NCI-H146 (cell line): Measurements from ENCODE around the gene SLC46A2.

Experiments used
- DNase-seq: peaks from one replicate; lab custom pipeline; 2025; lab: John Stamatoyannopoulos, UW

The SLC46A2 gene

GRCh38 chr9:112890106-112891081, at the start of gene SLC46A2:
Gene SLC46A2 (minus strand): TSS chr9:112890876. CDS start chr9:112890681, 195 bp downstream.
- DNase-seq, result no peak

GRCh38 chr9:112939418-112939817, 48.7 kb upstream of the SLC46A2 start:
- no peak for DNase-seq

- no peak for DNase-seq
Observed at GRCh38 chr9:112933696-112934095, 43.0 kb upstream of the SLC46A2 start.

- DNase-seq, result peak; percentile 42
Observed at GRCh38 chr9:112925058-112925641, 34.5 kb upstream of the SLC46A2 start.

GRCh38 chr9:112921549-112921948, 30.9 kb upstream of the SLC46A2 start:
- DNase-seq, result peak; percentile 2

GRCh38 chr9:112917987-112918362, 27.3 kb upstream of the SLC46A2 start:
- no peak for DNase-seq

GRCh38 chr9:112917047-112917986, 26.6 kb upstream of the SLC46A2 start:
- DNase-seq, result no peak

GRCh38 chr9:112914524-112914923, 23.8 kb upstream of the SLC46A2 start:
- no peak for DNase-seq

GRCh38 chr9:112913326-112913725, 22.6 kb upstream of the SLC46A2 start:
- no peak for DNase-seq

- DNase-seq, result no peak
Observed at GRCh38 chr9:112912636-112913035, 22.0 kb upstream of the SLC46A2 start.

GRCh38 chr9:112911736-112912135, 21.1 kb upstream of the SLC46A2 start:
- DNase-seq, result no peak

- DNase-seq, result no peak
Observed at GRCh38 chr9:112905084-112905483, 14.4 kb upstream of the SLC46A2 start.

- DNase-seq, result no peak
Observed at GRCh38 chr9:112900901-112901300, 10.2 kb upstream of the SLC46A2 start.

GRCh38 chr9:112900488-112900887, 9.8 kb upstream of the SLC46A2 start:
- no peak for DNase-seq

GRCh38 chr9:112898872-112899311, 8.2 kb upstream of the SLC46A2 start:
- no peak for DNase-seq

- DNase-seq, result no peak
Observed at GRCh38 chr9:112896131-112896530, 5.5 kb upstream of the SLC46A2 start.

- no peak for DNase-seq
Observed at GRCh38 chr9:112894699-112895098, 4.0 kb upstream of the SLC46A2 start.

- DNase-seq, result no peak
Observed at GRCh38 chr9:112894041-112894440, 3.4 kb upstream of the SLC46A2 start.

GRCh38 chr9:112892981-112893380, 2.3 kb upstream of the SLC46A2 start:
- no peak for DNase-seq

- DNase-seq, result no peak
Observed at GRCh38 chr9:112891521-112891920, 845 bp upstream of the SLC46A2 start.

GRCh38 chr9:112887381-112887780, 3.3 kb downstream of the SLC46A2 start:
- DNase-seq, result no peak

- no peak for DNase-seq
Observed at GRCh38 chr9:112886351-112886750, 4.3 kb downstream of the SLC46A2 start.
